Mammary epithelial cell (primary cell): Measurements from ENCODE around the gene PTPA.

ENCODE experiments used
- EZH2 ChIP-seq: IDR thresholded peaks from 2 replicates; pipeline ENCODE4 v1.6.1; 2012; ENCODE audit warnings: low read length, inconsistent platforms, borderline replicate concordance
- TF ChIP-seq, protein P1 (sequence below), 2 donors: IDR thresholded peaks in 1 of 2; conservative IDR thresholded peaks in 1 of 2; 2 replicates each; pipeline ENCODE4 v1.5.1; 2011 to 2012; ENCODE audit warnings: inconsistent platforms in 2 of 2, low read length in 2 of 2, mild to moderate bottlenecking in 2 of 2, control low read depth in 1 of 2, low read depth in 1 of 2; ENCODE audit not compliant: insufficient read depth in 1 of 2; ENCODE audit errors: extremely low read depth in 1 of 2

- TF ChIP-seq, protein P1, sequence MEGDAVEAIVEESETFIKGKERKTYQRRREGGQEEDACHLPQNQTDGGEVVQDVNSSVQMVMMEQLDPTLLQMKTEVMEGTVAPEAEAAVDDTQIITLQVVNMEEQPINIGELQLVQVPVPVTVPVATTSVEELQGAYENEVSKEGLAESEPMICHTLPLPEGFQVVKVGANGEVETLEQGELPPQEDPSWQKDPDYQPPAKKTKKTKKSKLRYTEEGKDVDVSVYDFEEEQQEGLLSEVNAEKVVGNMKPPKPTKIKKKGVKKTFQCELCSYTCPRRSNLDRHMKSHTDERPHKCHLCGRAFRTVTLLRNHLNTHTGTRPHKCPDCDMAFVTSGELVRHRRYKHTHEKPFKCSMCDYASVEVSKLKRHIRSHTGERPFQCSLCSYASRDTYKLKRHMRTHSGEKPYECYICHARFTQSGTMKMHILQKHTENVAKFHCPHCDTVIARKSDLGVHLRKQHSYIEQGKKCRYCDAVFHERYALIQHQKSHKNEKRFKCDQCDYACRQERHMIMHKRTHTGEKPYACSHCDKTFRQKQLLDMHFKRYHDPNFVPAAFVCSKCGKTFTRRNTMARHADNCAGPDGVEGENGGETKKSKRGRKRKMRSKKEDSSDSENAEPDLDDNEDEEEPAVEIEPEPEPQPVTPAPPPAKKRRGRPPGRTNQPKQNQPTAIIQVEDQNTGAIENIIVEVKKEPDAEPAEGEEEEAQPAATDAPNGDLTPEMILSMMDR (conservative IDR thresholded peaks at IDR 0.05 in 1 of 2, IDR thresholded peaks at IDR 0.05 in 1 of 2; ENCODE audit: extremely low read depth in 1 of 2, insufficient read depth in 1 of 2, low read depth in 1 of 2, low read length in 2 of 2): no peak
- no peak for TF ChIP-seq EZH2
Observed at GRCh38 chr9:129068110-129068509, 43.1 kb upstream of the PTPA start.
